HG03045 (cell line): ENCODE measurements around the gene CHST3.
"Not testable (repeated sequence)": the region's sequence is repeated elsewhere in the genome, so short reads cannot be mapped to it uniquely, and the experiment has no call there.

Experiments used
- ATAC-seq: cut with Tn5 transposase; IDR thresholded peaks from one replicate; pipeline ENCODE4 v1.9.1; 2021; ENCODE audit warnings: mild to moderate bottlenecking, moderate library complexity; ENCODE audit not compliant: unreplicated experiment

Gene CHST3

DNA sequence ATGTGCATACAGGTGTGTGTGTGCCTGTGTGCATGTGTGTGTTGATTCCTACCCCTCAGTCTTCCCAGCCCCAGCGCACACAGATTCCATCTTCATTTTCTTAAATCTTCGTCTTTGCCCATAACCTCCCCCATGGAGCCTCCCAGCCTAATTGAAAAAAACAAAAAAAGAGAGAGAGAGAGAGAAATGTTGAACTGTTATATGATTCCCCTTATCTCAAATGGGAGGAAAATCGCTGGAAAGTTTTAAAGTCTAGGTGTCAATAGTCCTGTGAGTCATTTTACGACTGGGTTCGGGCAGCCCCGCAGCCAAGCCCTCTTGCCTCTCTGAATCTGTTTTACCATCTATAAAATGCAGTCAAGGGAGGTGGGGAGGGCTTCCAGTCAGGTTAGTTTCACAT lies 63.3 kb downstream of the CHST3 start:
- no peak for ATAC-seq

DNA sequence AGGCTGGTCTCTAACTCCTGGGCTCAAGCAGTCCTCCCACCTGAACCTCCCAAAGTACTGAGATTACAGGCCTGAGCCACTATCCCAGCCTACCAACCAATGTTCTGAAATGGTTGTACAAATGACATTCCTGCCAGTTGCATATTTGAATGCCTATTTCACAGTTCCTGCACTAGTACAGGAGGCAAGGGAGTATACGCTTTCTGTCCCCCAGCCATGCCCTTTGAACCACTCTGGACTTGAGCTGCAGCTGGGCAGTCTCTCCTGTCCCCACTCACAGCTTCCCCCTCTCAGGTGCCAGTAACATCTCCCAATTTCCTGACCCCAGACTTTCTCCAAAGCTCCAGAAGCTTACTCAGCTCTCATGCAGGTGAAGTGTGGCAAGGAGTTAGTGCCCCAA lies 65.2 kb downstream of the CHST3 start:
- ATAC-seq = no peak

DNA sequence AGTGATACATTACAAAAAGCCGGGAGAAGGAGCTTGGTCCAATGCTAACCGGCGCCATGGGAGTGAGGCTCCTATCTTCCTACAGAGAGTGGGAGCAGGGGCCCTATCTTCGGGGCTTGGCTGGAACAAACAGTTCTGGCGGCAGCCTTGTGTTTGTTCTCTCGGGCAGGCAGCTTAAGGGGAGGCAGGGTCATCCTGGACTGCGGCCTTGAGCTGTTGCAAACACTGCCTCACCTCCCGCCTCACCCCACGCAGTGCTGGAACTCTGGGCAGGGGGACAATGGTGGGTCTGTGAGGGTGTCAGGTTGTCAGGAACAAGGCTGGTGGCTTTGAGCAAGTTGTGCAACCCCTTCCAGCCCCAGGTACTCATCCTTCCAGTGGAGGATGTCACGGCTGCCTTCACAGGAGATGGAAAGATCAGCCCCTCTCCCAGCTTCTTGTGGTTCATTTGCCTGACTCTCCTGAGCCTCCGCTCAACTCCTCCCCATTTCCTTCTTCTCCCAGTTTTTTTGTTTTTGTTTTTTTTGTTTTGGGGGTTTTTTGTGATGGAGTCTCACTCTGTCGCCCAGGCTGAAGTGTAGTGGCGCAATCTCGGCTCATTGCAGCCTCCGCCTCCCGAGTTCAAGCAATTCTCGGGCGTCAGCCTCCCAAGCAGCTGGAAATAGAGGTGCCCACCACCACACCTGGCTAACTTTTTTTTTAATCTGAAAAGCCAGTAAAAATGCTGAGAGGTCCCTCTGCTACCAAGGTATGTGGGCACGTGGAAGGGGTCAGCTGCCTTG lies 66.8 kb downstream of the CHST3 start:
- ATAC-seq = no peak

DNA sequence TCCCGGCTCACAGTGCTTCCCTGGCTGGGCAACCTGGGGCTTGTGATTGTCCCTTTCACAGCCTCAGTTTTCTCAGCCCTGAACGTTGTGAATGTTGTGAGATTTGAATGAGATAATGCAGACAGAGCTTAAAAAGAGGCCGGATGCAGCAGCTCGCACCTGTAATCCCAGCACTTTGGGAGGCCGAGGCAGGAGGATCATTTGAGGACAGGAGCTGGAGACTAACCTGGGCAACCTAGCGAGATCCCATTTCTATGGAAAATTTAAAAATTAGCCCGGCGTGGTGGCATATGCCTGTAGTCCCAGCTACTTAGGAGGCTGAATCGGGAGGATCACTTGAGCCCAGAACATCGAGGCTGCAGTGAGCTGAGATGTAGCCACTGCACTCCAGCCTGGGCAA lies 67.5 kb downstream of the CHST3 start:
- no peak for ATAC-seq

DNA sequence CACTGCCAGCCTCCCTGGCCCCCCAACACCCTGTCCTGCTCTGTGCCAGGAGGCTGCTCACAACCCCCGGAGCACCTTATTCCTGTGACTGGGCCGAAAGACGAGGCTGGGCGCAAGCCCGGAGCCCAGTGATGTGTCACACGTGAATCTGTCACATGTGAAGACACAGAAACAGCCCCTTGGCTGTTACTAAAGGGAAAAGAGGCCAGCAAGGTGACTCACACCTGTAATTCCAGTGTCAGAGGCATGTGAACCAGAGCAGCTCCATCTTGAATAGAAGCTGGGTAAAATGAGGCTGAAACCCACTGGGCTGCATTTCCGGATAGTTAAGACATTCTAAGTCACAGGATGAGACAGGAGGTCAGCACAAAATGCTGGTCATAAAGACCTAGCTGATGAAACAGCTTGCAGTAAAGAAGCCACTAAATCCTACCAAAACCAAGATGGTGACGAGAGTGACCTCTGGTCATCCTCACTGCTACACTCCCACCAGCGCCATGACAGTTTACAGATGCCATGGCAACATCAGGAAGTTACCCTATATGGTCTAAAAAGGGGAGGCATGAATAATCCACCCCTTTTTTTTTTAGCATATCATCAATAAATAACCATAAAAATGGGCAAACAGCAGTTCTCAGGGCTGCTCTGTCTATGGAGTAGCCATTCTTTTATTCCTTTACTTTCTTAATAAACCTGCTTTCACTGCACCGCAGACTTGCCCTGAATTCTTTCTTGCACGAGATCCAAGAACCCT lies 68.4 kb downstream of the CHST3 start:
- ATAC-seq = not testable (repeated sequence)

DNA sequence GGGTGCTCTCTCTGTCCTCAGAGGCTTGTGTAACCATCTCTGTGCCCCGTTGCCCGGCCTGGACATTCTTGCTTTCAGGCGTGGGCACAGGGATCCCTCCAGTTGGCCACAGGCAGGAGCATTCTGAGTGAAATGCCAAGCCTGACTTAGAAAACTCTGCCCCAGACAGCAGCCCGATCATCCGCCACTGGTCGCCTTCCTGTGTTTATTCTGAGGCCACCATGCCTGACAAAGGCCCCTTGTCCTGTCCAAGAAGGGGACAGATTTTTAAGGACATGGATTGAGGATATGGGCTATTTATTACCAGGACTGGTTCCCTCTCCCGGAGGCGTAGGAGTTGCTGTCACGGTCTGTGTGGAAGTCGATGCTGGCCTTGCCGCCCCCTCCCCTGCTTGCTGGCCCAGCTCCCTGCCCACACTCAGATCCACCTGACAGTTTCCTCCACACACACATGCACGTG lies 69.9 kb downstream of the CHST3 start:
- no peak for ATAC-seq

DNA sequence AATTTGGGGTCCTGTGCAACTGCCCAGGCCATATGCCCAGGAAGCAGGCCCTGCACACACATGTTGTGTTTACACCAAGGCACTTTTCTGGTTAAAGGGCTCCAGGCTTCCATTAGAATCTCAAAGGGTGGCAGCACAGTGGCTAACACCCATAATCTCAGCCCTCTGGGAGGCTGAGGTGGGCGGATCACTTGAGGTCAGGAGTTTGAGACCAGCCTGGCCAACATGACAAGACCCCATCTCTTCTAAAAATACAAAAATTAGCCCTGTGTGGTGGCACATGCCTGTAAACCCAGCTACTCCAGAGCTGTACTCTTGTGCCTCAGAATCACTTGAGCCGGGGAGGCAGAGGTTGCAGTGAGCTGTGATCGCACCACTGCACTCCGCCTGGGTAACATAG lies 70.6 kb downstream of the CHST3 start:
- no peak for ATAC-seq

DNA sequence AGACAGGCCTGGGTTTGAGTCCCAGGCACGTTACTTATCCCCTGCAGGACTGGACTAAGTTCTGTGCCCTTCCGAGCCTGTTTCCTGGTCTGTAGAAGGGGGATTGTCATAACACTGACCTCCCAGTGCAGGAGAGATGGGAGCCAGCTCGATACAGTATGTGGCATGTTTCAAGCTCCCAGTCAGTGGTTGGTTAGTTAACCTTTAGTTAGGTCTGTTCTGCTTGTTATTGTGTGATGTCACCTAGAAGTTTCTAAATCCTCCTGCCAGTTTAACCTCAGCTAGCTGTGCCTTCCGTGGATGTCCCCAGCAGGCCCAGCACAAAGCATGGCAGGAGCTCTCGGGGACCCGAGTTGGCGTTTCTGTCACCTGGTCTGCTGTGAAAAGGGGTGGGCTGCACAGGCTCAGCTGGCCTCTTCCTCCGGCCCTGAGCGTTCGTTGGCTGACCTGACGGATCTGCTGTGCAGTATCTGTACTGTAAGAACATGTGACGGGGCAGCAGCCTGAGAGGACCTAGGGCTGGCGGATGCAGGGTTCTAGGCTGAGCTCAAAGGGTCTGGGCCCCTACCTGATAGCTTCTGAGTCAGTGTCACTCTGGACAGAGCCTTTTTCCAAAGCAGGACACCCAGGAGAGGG lies 71.2 kb downstream of the CHST3 start:
- no peak for ATAC-seq

DNA sequence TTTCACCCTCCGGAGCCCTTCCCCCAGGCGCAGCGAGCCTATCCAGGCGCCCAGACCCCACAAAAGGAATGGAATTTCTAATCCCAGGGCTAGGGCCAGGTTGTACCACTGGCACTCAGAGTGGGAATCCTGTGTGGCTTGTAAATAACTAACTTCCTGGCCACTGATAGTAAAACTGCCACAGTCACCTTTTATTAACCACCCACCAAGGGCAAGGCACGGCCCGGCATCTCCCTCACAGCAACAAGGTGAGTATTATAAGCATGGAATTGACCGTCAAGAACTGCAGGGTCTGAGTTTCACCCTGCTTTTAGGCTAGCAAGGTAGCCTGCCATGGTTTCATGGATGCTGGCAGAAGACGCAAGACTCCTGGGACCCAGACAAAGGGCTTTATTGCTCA lies 73.1 kb downstream of the CHST3 start:
- ATAC-seq = no peak

DNA sequence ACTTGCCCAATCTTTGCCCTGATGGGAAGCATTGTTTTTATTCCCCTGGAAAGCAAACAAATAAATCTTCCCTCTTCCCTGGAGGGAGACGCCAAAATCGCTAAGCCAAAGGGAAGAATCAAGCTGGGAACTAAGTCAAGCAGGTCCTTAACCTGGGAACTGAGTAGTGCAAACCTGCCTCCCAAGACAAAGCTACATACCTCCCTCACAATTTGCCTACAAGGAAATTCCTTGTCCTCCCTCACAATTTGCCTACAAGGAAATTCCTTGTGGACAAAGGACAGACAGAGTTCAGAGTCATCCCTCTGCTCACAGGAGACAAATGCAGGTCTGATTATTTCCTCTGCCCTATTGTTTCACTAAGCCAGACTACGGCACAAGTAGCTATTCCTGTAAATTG lies 73.6 kb downstream of the CHST3 start:
- ATAC-seq = no peak

DNA sequence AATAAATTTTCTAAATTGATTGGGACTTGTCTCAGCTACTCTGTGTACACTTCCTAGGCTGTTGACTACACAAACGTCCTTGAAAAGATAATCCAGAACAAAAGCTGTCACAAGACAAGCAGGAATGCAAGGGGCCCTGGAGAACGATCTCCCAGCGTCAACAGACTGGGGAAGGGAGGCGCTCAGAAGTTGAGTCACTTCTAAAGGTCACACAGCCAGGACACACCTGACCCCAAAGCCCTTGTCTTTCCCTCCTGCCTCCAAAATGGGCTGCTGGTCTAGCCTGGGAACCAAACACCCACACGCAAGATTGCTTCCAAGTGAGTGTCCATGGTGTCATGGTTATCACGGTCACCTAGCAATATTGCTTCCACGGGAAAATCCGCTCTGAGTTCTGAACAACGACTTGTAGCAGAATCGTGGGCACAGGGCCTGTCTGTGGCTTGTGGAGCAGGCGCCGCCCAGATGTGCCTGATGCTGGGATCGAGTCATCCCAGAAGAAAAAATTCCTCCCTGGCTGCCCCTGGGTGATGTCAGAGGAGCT lies 74.3 kb downstream of the CHST3 start:
- ATAC-seq = no peak

DNA sequence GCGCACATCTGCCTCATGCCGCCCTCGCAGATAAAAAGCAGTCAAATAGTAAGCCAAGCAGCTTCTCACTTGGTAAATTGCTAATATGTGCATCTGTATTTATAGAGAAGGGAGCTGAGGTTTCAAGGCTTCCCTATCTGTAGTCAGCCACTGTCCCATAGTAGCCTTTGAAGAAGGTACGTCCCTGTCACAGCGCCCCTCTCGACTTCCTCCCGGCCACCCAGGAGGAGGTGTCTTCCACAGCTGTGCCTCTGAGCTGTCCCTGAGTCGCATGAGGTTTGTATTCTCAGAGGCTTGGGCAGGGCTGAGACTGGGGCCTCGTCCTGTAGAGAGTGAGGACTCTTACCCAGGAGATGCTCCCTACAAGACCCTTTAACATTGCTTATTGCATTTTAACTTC lies 75.2 kb downstream of the CHST3 start:
- ATAC-seq = no peak

DNA sequence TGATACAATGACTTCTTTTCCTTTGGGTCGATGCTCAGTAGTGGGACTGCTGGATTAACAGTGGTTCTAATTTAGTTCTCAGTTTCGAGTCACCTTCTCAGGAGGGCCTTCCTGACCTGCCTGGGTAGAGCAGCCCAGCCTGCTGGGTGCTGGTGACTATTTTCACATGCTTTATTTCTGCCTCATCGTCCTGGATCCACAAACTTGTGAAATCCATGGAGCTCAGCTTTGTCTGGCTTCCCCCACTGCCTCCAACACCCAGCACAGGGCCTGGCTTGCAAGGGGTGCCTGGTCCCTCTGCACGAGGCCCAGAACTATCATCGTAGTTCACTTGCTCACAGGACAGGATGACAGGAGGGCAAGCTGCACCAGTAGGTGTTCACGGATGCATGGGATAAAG lies 77.3 kb downstream of the CHST3 start:
- no peak for ATAC-seq

DNA sequence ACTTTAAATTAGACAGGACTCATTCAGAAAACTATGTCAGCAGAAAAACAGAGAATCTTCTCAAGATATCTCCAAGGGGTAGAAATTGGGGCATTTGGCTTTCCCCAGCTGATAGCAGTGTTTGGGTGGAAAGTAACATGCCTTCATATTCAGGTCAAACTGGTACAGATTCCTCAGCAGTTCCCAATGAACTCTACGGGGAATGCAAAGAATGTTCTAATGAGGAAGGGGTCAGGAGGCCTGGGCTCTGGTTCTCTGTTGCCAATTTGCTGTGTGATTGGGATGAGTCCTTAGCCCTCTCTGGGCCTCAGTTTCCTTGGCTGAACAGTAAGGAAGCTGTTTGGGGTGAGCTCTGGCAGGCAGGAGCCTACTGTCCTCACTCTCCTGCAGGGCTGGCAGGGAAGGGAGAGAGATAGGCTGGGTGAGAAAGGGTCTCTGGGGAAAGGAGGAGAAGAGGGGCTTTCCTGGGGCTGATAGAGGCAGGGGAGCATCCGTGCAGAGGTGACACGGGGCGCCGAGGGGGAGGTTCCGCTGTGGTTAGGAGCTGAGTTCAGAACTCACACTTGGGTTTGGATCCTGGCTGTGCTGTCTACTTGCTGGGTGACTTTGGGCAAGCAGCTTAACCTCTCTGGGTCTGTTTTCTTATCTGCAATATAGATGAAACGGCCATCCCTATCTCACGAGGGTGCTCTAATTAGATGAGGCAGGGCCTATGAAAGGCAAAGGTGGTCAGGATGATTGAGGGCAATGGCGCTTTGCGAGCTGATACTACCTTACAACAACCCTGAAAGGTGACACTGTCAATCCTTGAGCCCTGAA lies 79.0 kb downstream of the CHST3 start:
- no peak for ATAC-seq

DNA sequence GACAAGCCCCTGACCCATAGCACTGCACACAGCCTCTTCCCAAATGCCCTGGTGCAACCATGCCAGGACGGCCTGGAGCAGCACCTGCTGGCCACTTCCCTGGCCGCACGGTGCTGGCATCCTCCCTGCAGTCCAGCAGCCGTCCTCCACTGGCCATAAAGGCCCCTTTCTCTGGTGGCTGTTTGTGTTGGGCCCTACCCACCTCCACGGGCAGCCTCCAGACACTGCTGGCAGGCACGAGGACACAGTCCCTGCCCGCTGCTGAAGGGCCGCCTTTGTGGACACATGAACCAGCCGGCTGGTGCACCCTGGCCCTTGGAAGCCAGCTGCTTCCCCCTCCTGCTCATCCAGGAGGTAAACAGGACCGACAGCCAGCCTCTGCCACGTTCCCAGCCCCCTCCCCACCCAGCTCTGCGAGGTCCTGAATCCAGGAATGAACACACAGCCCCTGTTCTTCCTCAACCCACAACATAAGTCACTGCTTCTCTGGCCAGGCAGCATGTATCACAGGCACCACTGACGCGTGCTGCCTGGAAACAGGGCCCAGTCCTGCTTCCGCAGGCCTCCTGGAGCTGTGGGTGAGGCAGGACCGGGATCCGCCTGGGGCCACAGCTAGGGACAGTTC lies 80.3 kb downstream of the CHST3 start:
- ATAC-seq = no peak

DNA sequence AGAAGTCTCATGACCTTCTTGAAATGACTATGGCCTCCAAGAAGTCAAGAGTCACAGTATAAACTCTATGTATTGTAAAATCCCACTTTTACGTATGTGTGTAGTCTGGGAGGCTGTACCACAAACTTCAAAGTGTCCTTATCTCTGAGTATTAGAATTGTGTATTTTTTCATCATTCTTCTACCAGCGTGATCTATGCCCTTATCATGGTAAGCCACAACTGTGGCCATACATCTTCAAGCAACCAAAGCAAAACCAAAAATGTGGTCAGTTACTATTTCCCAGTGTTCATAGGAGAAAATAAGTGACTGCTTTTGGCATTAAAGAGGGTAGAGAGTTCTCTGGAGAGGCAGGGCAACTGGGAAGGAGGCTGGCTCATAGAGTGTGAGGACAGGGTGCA lies 81.4 kb downstream of the CHST3 start:
- no peak for ATAC-seq

DNA sequence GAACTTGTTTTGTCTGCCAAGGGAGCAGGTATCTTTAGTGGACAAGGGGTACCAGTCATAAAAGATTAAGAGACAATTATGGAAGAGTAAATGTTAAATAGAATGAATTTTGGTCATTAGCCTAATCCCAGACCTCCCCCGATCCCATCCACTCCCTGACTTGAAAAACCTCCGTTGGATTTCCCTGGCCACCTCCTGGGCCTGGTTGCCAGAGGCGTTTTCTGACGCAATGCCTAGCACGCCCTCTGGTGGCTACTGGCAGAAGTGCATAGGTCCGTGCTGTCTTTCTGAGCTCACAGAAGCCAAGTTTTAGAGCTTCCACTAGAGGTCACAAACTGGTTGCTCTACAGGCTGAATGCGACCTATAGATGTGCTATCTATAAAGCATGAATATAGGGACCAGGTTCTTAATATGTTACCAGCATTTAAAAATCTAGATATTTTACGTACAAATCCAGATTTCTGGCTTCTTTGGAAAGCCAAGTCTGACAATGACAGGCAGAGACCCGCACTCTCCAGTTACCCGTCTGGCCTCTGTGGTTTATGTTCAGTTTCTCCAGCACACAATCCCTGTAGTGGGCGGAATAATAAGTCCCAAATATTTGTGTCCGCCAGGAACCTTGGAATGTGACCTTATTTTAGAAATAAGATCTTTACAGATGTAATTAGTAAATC lies 84.4 kb downstream of the CHST3 start:
- no peak for ATAC-seq

DNA sequence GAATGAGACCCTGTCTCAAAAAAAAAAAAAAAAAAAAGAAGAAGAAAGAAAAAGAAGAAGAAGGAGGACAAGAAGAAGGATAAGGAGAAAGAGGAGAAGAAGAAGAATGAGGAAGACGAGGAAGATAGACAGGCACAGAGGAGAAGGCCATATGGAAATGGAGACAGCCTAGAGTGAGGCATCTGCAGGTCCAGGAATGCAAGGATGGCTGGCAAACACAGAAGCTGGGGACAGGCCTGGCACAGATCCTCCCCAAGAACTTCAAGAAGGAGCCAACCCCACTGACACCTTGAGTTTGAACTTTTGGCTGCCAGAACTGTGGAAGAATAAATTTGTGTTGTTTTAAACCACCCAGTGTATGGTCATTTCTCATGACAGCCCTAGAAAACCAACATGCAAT lies 85.3 kb downstream of the CHST3 start:
- ATAC-seq = no peak

DNA sequence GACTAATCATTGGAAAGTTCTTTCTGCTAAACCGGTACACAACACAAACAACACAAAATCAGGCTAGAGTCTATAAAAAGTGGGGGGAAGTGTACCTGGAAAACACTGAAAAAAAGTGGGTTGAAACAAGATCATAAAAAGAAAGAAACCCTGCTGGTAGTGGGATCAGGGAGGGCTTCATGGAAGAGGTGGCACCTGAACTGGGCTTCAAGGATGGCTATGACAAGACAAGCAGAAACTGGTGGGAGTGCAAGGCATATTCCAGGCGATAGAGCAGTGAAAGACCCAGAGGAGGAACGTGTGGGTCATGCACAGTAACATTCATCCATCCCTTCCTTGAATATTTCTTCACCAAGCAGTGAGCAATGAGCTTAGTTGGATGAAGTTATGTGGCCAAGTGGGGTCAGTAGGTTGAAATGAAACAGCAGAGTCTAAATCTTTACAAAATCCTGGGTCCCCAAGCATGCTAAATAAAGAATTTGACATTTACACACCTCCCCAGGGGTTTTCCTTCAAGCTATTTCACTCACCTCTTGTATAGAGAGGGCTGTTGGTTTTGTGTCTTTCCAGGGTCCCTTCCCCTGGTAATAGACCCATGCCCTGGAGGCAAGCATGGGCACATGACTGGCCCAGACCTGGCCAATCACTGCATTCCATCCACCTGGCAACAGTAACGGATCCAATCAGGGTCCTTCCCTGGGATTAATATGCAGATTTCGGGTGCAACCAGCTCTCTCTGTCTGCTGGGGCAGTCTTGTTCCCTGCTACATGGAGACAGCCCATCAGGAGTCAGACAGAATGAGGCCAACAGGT lies 86.0 kb downstream of the CHST3 start:
- ATAC-seq = no peak
